NOMO-1 (cell line): ENCODE results near the gene PPM1J.

ENCODE experiments used
- DNase-seq, 2 experiments: peaks; one replicate each; lab custom pipeline; 2025; ENCODE audit not compliant: unreplicated experiment in 2 of 2; lab: John Stamatoyannopoulos, UW

Gene PPM1J

GRCh38 chr1:112706505-112707220 is 8.5 kb downstream of the PPM1J start, which contains the start of gene RHOC:
TSS of gene RHOC (minus strand) at chr1:112707127. CDS start at chr1:112703799, 3,328 bp downstream.
- DNase-seq: peak; percentile 31 to 49

GRCh38 chr1:112704934-112705627 is 10.1 kb downstream of the PPM1J start:
- DNase-seq: peak; percentile 55 to 63

GRCh38 chr1:112704391-112704933 is 10.7 kb downstream of the PPM1J start:
- no peak for DNase-seq

- no peak for DNase-seq
Observed at GRCh38 chr1:112703706-112704105, 11.4 kb downstream of the PPM1J start.

- no peak for DNase-seq
Observed at GRCh38 chr1:112702420-112703261, 12.5 kb downstream of the PPM1J start.

- DNase-seq: no peak
Observed at GRCh38 chr1:112702067-112702395, 13.1 kb downstream of the PPM1J start.

- DNase-seq: no peak
Observed at GRCh38 chr1:112701227-112702066, 13.7 kb downstream of the PPM1J start.

GRCh38 chr1:112700290-112701226 is 14.6 kb downstream of the PPM1J start:
- DNase-seq: peak; percentile 67 to 74

GRCh38 chr1:112699425-112700144 is 15.5 kb downstream of the PPM1J start:
- DNase-seq: no peak

- DNase-seq: no peak
Observed at GRCh38 chr1:112698366-112699310, 16.5 kb downstream of the PPM1J start.

GRCh38 chr1:112697781-112698201 is 17.3 kb downstream of the PPM1J start:
- no peak for DNase-seq

GRCh38 chr1:112696578-112697314 is 18.4 kb downstream of the PPM1J start:
- no peak for DNase-seq

- no peak for DNase-seq
Observed at GRCh38 chr1:112695276-112695675, 19.9 kb downstream of the PPM1J start.

GRCh38 chr1:112694363-112694929 is 20.7 kb downstream of the PPM1J start:
- DNase-seq: no peak

GRCh38 chr1:112693821-112694220 is 21.3 kb downstream of the PPM1J start:
- DNase-seq: no peak

- DNase-seq: no peak
Observed at GRCh38 chr1:112692681-112693080, 22.5 kb downstream of the PPM1J start.
